ENCODE data around the gene SYT15.

The SYT15 gene

GRCh38 chr10:46538155-46538554 lies 40.8 kb upstream of the SYT15 start:
- TF ChIP-seq ZNF707 (tag by site-specific recombination; IDR thresholded peaks at IDR 0.05) (no peak), ZNF768 (tag by site-specific recombination; IDR thresholded peaks at IDR 0.05) (peak; percentile 62; the same call in 1 of the 2 replicates)
- H3K9me3 ChIP-seq (ENCODE audit: control insufficient read depth, insufficient read depth, low read depth, low read length), result no peaks in the 10 kb centered on the region
- no peak overlapping the region for H3K4me3 ChIP-seq (ENCODE audit: low read depth, low read length)
- ChIA-PET CTCF (interaction anchor here (0.8 to 1.0 kb wide), 2 partner anchors 22 to 28 kb away, joined by 3 to 4 read pairs; no protein-coding TSS in a partner anchor), POLR2A (no interaction called here)
- no peaks in the 10 kb centered on the region for H3K36me3 ChIP-seq (ENCODE audit: control insufficient read depth in 2 of 2, insufficient read depth in 1 of 2, low read length in 2 of 2)
- no peaks in the 10 kb centered on the region for H3K4me1 ChIP-seq (ENCODE audit: control insufficient read depth, insufficient read depth, low read length)
- H3K27ac ChIP-seq (ENCODE audit: extremely low read depth, low read depth, low read length), result no peak overlapping the region

GRCh38 chr10:46538717-46539426 lies 40.1 kb upstream of the SYT15 start:
- no peak overlapping the region for H3K4me3 ChIP-seq (ENCODE audit: low read depth, low read length)
- H3K9me3 ChIP-seq (ENCODE audit: control insufficient read depth, insufficient read depth, low read depth, low read length), result no peaks in the 10 kb centered on the region
- H3K36me3 ChIP-seq (ENCODE audit: control insufficient read depth in 2 of 2, insufficient read depth in 1 of 2, low read length in 2 of 2), result no peaks in the 10 kb centered on the region
- TF ChIP-seq PRDM1 (tag by site-specific recombination; IDR thresholded peaks at IDR 0.05) (peak; percentile 76; the same call in 1 of the 2 replicates), ZNF416 (tag by site-specific recombination; IDR thresholded peaks at IDR 0.05) (no peak), ZNF280C (tag by site-specific recombination; IDR thresholded peaks at IDR 0.05) (no peak), ZNF664 (tag by site-specific recombination; IDR thresholded peaks at IDR 0.05) (no peak), ZNF670 (tag by site-specific recombination; IDR thresholded peaks at IDR 0.05; ENCODE audit: low read depth) (no peak), ZBTB6 (tag by site-specific recombination; IDR thresholded peaks at IDR 0.05) (no peak), ZNF146 (tag by site-specific recombination; IDR thresholded peaks at IDR 0.05) (peak; percentile 31; the same call in 1 of the 2 replicates)
- CTCF ChIA-PET, result interaction anchor here (0.7 to 1.0 kb wide), 3 partner anchors 22 to 1429 kb away, joined by 3 to 4 read pairs (median 4); no protein-coding TSS in a partner anchor
- no peaks in the 10 kb centered on the region for H3K4me1 ChIP-seq (ENCODE audit: control insufficient read depth, insufficient read depth, low read length)
- no peak overlapping the region for H3K27ac ChIP-seq (ENCODE audit: extremely low read depth, low read depth, low read length)
- POLR2A ChIA-PET, result no interaction called here

- no peak overlapping the region for H3K27ac ChIP-seq (ENCODE audit: extremely low read depth, low read depth, low read length)
- no peak overlapping the region for H3K4me3 ChIP-seq (ENCODE audit: low read depth, low read length)
- ChIA-PET POLR2A (no interaction called here), CTCF (interaction anchor here (0.7 to 1.5 kb wide), 2 partner anchors 9 to 1428 kb away, joined by 3 to 4 read pairs; no protein-coding TSS in a partner anchor)
- no peaks in the 10 kb centered on the region for H3K36me3 ChIP-seq (ENCODE audit: control insufficient read depth in 2 of 2, insufficient read depth in 1 of 2, low read length in 2 of 2)
- no peaks in the 10 kb centered on the region for H3K4me1 ChIP-seq (ENCODE audit: control insufficient read depth, insufficient read depth, low read length)
- H3K9me3 ChIP-seq (ENCODE audit: control insufficient read depth, insufficient read depth, low read depth, low read length), result no peaks in the 10 kb centered on the region
- TF ChIP-seq SALL2 (tag by site-specific recombination; IDR thresholded peaks at IDR 0.05; ENCODE audit: borderline replicate concordance) (no peak), TSHZ1 (tag by site-specific recombination; IDR thresholded peaks at IDR 0.05; ENCODE audit: borderline replicate concordance) (no peak), ZNF501 (tag by site-specific recombination; IDR thresholded peaks at IDR 0.05) (no peak), ATF2 (tag by site-specific recombination; IDR thresholded peaks at IDR 0.05; ENCODE audit: low read depth) (no peak), ZNF121 (tag by site-specific recombination; IDR thresholded peaks at IDR 0.05) (0 out of 2 replicates have a peak, but pooled peaks have one; percentile 6), ZNF350 (tag by site-specific recombination; IDR thresholded peaks at IDR 0.05) (0 out of 2 replicates have a peak, but pooled peaks have one; percentile 33), ZNF701 (tag by site-specific recombination; IDR thresholded peaks at IDR 0.05) (no peak), ZNF558 (tag by site-specific recombination; IDR thresholded peaks at IDR 0.05) (no peak), ZNF510 (tag by site-specific recombination; IDR thresholded peaks at IDR 0.05; ENCODE audit: insufficient replicate concordance) (no peak), ZNF629 (tag by site-specific recombination; IDR thresholded peaks at IDR 0.05) (no peak), SP2 (tag by site-specific recombination; IDR thresholded peaks at IDR 0.05) (no peak)
These were observed 39.1 kb upstream of the SYT15 start for GRCh38 chr10:46539596-46540411.

All from HEK293 (cell line).